ENCODE measurements around the gene SIM1.
"Not testable (repeated sequence)": the region's sequence is repeated elsewhere in the genome, so short reads cannot be mapped to it uniquely, and the experiment has no call there.

SIM1 gene

DNA sequence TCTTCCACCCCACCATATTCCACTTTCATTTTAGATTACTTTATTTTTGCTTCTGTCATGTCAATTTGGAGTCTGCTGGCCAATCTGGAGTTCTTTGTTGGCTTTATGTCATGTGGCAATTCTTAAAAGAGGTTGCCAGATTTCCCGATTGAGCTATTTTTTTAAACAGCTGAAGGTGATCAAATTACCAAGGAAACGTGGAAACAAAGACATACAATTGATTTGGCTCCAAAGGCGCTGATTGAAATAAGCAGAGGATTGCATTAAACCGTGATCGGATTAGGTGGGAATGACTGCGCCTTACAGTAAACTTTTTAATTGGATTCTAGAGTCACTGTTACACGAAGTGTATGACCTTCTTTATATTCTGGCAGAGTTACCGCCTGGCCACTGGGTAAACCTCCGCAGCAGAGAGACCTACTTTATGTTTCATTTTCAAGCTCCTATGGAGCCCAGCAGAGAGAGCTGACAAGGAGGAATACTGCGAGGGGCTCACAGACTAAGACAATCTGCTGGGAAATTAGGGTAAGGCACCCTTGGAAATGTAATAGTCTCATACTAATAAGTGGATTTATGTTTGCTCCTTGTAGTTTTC lies 37.9 kb downstream of the SIM1 start:
- no peak for DNase-seq (ENCODE audit: low read depth in 2 of 2)

DNA sequence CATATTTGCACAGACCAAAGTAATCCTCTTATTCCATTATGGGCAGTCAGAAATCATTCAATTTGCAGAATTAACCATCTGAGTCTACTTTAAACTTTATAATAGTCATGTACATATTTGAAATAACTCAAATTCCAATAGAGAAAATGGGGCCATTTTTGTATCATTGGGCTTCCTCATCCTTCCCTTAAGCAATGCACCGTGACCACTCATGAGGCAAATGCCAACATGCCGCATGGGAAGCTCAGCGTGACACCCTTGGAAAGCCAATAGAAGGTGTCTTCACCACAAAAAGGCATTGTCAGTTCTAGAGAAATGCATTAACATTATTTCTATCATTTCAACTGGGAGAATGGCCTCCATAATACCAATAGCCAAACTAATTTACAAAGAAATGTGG lies 38.5 kb downstream of the SIM1 start:
- no peak for DNase-seq (ENCODE audit: low read depth in 2 of 2)

DNA sequence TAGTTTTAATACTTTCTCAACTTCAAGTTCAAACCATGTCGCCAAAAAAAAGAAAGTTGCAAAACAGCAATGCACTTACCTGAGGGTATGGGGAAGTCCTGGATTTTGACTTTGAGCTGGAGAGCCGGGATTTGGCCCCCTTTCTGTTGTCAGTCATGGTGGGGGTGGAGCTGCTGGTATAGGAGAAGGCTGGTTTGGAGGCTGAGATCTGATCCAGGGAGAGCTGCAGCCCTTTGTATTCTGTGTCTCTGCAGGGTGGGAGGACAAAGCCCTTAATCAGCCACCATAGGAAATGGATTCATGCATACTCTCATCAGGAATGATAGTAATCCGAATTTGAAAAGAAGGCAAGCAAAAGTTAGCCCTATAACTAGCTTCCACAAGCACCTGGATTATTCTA lies 44.0 kb downstream of the SIM1 start:
- DNase-seq (ENCODE audit: low read depth in 2 of 2) = no peak

DNA sequence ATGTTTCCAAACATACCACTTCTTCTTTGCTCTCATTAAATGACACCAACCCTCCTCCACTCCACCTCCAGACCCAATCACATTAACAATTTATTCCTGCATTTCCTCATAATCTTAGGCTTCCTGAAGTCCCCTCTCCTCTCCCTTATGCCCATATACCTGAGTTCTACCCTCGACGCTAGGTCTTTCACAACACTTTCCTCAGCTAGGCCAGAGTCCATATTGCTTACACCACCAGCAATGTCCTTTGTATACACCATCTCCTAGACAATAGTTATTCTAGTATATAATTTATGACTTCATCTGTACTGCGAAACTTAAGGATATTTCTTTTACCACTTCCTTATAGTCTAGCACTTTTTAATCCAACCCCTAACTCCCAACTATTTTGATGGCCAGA lies 47.7 kb downstream of the SIM1 start:
- DNase-seq (ENCODE audit: low read depth in 2 of 2) = no peak

DNA sequence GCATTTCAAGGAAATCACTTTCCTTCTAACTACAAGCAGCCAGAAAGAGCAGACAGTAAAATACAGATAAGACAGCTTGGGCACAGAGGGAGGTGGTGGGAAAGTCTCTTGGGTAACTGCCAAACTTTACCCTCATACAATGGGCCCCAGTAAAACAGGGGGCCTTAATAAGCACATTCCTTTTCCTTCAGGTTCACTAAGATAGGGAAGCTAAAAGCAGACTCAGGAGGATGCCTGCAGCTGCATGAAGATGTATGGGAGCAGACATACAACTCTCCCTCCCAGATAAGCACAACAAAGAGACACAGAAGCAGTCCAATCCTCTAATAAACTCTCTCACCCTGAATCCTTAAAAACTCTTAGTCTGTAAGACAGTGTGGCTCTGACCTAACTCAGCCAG lies 49.0 kb downstream of the SIM1 start:
- DNase-seq (ENCODE audit: low read depth in 2 of 2) = no peak

DNA sequence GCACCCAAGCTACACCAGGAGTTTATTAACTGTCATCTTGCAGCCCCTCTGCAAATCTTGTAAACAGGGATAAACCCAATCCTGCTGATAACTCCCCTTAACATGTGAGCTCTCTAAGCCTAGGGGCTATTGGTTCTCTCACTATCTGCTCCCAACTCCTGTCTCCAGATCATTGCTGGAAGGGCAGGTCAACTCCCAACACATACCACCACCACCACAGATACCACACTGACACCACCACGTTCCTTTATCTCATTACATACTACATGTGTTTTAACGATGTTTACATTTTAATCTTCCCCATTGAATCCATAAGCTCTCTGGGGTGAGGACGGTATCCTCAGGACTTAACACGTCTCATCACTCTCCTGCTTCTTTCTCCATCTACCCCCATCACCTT lies 51.8 kb downstream of the SIM1 start:
- DNase-seq (ENCODE audit: low read depth in 2 of 2) = no peak

DNA sequence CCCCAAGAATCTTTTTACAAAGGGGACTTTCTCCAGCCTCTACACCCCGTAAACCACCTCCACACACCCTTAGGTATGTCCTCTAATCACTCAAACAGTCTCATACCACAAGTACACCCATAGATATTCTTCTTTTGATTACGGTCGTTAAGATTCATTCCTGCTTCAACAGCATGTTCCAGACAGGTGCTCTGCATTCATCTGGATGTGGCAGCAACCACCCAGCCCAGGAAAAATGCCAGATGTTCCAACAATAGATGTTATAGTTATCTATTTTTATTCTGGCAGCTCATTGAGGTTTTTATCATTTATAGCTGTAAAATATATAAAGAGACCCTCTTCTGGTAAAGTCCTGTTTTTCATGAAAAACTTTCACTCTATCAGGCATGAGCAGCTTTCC lies 60.7 kb downstream of the SIM1 start:
- DNase-seq (ENCODE audit: low read depth in 2 of 2) = no peak

DNA sequence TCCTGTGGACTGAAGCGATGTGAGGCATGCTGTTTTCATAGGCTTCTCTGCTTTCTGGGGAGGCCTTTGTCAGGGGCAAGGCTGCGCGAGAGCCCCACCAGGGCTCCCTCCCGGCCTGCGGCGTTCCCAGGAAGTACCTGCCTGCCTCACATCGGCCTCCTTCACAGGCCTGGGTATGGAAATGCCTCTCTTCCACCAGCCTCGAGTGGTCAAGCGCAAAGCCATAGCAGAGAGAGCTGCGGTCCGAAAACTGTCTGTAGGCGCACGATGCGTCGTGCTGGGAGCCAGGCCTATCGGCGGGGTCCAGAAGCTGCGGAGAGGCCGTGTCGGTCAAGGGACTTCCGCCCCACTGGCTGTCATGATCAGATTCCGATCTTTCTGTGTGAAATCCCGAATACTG lies 71.2 kb downstream of the SIM1 start:
- DNase-seq (ENCODE audit: low read depth in 2 of 2) = no peak

DNA sequence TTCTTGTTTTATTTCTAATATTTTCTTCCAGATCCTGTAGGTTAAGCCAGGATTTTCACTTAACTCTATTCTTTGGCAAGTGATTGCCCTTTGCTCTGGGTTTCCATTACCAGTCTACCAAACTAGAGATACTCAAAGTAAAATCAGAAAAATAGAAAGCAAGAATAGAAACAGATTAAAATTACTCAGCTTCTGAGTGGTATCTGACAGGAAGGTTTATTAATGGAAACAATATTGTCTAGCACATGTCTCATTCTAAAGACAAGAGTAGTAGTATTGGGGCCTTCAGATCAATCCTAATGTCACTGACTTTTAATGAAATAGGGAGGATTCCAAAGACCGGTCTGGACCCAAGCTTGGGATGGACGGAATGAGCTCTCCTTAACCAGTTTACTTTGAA lies 72.3 kb downstream of the SIM1 start:
- DNase-seq (ENCODE audit: low read depth in 2 of 2) = no peak

DNA sequence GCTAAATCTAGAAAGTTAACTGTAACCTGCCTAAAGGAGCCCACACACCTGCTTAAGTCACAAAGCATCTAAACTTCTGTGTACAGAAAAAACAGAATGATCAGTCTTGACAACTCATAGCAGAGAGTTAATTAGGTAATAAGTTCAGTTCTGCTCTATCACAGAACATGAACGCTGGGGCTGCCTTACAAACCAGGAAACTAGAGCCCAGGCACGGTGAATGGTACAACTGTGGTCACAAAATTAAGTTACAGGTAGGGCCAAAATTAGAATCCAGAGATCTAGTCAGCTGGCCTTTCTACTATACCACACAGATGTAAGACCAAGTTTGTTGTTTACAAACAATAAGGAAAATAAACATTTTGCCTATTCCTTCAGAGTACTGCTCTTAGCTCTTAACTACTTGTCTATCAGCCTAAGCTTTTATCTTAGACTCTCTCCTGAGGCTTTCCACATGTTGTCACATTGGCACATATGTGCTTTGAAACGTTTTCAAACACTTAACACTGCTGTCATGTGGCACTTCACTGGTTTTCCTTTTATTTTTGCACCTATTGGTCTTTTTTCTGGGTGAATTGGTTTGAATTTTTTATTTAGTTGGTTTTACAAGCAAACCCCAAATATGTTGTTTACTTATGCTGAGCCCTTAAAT lies 75.7 kb downstream of the SIM1 start:
- DNase-seq (ENCODE audit: low read depth in 2 of 2) = no peak

DNA sequence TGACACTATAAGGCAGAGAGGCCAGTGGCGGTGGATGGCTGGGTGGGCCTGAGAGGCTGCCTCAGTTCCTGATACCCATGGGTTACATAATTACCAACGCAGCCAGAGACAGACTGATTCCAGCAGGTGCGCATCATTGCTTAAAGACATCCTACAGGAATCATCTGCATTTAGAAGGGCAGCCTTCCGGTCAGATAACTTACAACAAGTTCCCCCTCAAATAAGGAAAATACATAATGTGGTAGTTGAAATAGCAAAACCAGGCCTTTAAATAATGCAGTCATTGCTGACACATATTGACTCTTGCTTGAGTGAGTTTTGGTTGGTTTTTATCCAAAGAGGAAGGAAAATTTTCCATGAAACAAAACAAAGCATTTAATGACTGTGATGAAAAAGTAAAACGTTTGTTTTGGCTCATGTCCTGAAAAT lies 81.9 kb downstream of the SIM1 start:
- no peak for DNase-seq (ENCODE audit: low read depth in 2 of 2)

DNA sequence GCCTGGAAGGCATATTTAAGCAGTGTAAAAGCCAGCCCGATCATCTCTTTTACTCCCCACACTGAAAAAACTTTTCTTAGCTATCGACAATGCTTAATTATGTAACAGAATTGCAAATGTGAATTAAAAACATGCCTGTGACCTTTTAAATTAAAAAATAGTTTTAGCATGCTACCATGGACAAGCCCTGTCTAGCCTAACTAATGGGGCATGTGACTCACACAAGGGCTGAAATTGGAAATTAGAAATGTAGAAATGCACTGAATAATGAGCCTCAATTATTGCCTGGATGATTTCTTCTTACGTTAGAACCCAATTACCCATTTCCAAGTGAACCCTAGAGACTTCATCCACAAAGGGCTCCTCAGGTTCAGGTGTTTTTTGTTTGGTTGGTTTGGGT lies 82.7 kb downstream of the SIM1 start:
- no peak for DNase-seq (ENCODE audit: low read depth in 2 of 2)

DNA sequence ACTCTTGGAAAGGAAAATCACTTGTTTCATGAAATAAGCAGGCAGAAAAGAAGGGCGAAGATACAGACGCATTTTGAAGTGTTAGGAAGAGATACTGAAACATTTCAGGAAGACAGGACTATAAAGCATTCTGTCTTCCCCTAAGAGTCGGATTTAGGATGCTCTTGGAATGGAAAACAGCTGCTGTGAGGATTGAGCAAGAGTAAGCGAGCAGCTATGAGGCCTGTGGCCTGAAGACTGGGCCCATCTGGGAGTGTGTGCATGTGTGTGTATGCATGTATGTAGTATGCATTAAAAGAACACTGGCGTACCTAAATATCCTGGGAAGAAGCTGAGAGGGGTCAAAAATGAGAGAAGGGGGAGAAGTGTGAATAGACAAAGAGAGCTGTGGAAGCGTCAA lies 83.6 kb downstream of the SIM1 start:
- DNase-seq (ENCODE audit: low read depth in 2 of 2) = no peak

DNA sequence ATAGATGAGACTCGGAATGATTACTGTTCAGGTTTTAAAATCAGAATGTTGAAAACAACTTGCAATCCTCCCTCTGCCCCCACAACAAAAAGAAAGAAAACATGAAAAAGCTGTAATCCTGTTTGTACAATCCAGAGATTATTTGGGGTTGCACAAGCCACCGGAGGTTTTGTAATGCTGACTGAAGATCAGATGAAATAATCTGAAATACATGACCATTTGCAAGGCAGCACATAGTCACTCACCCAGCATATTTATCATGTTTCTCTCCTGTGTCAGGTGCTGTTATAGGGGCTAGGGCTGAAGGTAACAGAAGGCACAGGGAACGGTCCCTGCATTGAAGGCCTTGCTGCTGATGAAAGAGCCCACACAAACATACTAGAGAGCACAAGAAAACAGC lies 85.3 kb downstream of the SIM1 start:
- no peak for DNase-seq (ENCODE audit: low read depth in 2 of 2)

DNA sequence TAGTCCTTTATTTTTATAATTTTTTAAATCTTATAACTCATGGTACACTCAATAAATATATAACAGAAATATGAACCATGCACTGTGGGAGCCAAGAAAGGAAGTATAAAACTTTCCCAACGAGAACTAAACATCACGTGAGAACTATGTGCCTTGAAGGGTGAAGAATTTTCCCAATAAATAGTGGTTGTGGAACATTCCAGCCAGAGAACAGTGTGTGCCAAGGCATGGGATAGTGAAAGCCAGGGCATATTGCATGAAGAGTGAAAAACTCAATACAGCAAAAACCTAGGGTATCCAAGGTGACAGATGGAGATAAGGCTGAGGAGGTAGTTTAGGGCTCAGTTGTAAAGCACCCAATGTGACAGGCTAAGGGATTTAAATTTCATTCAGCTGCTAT lies 86.1 kb downstream of the SIM1 start:
- no peak for DNase-seq (ENCODE audit: low read depth in 2 of 2)

DNA sequence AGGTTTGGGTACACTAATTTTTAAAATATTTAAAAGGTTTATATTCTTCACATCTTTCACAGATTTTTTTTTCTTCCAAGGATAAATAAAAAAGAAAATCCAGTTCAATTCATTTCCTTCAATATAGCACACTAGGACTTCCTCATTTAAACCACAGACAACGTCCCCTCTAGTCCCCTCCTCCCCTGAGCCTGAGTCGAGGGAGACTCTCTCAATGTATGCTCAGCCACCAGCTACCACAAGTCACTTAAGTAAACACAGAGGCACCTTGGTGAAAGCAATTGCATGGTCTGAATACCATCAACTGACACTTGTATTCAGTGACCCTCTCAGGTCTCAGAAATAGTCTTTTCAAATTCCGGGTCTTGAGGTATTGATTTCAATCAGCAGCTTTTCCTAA lies 88.6 kb downstream of the SIM1 start:
- no peak for DNase-seq (ENCODE audit: low read depth in 2 of 2)

DNA sequence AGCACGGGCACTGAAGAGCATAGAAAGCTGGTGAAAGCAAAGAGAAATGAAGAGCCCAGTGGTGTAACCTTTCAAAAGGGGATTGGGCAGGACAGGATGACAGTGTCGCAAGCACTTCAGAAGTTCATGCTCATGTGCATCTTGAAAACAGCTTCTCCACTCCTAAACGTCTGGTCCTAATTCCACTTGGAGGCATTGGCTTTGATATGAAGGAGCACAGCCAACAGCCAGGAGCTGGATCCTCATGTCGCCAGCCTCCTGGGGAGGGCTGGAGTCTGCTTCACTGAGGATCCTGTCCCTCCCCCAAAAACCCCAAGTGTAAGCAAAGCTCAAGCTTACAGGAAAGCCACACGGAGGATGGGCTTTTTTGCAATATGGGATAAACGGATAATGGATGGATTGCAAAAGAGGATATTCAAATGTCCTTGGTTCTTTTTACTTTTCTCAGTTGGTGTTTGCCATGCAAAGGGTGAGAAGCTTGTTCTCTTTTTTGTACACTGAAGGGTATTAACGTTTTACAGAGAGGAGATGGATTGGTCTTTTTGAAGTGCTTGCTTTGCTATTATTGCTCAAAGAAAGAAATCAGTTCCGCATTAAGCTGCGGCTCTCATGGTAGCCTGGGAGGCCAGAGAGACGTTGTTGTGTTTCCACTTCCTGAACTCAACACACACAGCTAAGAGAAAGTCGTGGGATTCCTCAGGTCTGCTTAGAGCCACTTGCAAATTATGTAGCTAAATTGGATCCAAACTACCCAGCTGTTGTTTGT lies 92.2 kb downstream of the SIM1 start:
- no peak for DNase-seq (ENCODE audit: low read depth in 2 of 2)

DNA sequence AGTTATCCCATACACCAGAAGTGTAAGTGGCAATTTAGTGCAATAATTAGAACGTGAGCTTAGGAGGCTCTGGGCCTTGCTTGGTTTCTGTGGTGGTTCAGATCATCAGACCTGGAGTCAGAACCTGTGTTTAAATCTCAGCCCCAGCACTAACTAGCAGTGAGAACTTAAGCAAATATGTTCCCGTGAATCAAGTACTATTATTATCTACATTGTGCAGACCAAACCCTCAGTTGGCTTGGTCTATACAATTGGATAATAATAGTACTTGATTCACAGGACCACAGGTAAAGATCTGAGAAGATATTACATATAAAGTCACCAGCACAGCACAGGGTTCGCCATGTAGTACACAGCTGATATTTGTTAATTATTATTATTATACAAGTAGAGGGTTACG lies 93.1 kb downstream of the SIM1 start:
- no peak for DNase-seq (ENCODE audit: low read depth in 2 of 2)

DNA sequence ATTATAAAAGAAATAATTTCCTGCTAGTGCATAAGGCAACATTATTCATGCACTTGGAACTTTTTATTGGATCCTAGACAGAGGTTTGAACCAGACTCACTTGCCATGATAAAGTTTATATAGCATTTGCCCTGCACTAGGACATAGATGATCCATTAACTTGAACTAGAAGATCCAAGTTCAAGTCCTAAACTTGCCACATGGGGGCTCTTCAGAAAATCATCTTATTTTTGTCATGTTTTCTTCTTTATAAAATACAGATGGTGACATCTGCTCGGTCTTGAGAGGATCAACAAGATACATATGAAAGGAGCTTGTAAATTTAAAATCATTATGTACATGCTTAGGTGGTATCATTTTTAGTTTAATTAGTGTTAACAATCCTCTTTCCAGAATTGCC lies 94.5 kb downstream of the SIM1 start:
- no peak for DNase-seq (ENCODE audit: low read depth in 2 of 2)

DNA sequence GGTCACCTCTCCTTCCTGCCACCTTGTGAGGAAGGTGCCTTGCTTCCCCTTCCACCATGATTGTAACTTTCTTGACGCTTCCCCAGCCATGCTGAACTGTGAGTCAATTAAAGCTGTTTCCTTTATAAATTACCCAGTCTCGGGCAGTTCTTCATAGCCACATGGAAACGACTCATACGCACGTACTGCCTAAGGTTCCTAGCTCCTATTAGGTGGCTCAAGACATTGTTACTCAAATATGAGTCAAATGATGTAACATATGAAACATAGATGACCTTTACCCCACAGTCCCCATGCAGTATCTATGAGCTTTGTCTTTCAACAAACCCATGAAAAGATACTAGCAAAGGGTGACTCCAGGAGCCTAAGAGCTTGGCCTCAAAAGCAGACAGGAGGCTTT lies 98.3 kb downstream of the SIM1 start:
- no peak for DNase-seq (ENCODE audit: low read depth in 2 of 2)

DNA sequence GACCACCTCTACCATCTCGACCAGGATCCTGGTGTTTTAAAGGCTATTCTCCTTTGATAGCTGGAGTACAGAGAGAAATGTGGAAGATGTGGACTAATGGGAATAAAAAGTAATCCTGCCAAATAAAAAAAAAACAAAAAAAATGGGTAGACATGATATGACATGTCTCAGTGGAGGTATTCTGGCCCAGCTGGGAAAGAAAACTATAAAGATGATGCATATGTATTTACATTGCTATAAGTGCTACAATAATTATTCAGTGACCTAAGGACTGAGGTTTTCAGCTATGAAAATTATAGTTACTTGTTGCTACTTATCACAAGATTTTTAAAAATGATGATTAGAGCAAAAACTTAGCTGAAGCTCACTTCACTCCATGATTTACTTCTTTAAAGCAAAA lies 101.1 kb downstream of the SIM1 start:
- no peak for DNase-seq (ENCODE audit: low read depth in 2 of 2)

DNA sequence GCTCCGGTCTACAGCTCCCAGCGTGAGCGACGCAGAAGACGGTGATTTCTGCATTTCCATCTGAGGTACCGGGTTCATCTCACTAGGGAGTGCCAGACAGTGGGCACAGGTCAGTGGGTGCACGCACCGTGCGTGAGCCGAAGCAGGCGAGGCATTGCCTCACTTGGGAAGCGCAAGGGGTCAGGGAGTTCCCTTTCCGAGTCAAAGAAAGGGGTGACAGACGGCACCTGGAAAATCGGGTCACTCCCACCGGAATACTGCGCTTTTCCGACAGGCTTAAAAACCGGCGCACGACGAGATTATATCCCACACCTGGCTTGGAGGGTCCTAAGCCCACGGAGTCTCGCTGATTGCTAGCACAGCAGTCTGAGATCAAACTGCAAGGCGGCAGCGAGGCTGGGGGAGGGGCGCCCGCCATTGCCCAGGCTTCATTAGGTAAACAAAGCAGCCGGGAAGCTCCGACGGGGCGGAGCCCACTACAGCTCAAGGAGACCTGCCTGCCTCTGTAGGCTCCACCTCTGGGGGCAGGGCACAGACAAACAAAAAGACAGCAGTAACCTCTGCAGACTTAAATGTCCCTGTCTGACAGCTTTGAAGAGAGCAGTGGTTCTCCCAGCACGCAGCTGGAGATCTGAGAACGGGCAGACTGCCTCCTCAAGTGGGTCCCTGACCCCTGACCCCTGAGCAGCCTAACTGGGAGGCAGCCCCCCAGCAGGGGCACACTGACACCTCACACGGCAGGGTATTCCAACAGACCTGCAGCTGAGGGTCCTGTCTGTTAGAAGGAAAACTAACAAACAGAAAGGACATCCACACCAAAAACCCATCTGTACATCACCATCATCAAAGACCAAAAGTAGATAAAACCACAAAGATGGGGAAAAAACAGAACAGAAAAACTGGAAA lies 109.7 kb downstream of the SIM1 start:
- not testable (repeated sequence) for DNase-seq (ENCODE audit: low read depth in 2 of 2)
